ENCODE results near the gene CEP162.
"Not testable (repeated sequence)": the region's sequence is repeated elsewhere in the genome, so short reads cannot be mapped to it uniquely, and the experiment has no call there.

Gene CEP162

DNA sequence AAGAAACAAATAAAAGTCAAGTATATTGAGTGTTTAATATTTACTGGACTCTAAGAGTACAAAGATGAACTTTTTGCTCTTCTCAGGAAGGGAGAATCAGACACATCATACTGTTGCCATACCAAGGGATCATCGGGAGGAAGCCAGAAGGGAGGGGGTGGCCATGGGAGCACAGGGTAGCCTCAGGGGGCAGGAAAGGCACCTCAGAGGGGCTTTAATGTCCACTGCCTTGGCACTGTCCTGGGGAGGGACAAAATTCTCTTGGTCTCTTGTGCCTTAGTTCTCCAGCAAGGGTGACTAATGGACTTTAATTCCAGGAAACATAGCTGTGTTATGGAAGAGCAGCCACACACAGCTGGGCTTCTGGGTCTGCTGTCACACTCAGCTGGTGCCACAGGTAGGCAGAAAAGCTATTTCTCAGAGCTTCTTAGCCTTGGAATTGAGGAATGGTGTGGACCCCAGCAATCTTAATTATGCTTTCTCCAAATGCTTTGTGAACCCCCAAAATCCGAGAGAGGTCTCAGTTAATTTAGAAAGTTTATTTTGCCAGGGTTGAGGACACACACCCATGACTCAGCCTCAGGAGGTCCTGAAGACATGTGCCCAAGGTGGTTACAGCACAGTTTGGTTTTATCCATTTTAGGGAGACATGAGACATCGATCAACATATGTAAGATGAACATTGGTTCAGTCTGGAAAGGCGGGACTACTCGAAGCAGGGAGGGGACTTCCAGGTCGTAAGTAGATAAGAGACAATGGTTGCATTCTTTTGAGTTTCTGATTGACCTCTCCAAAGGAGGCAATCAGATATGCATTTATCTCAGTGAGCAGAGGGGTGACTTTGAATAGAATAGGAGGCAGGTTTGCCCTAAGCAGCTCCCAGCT, 140.7 kb downstream of the CEP162 start:
- no peak for DNase-seq

DNA sequence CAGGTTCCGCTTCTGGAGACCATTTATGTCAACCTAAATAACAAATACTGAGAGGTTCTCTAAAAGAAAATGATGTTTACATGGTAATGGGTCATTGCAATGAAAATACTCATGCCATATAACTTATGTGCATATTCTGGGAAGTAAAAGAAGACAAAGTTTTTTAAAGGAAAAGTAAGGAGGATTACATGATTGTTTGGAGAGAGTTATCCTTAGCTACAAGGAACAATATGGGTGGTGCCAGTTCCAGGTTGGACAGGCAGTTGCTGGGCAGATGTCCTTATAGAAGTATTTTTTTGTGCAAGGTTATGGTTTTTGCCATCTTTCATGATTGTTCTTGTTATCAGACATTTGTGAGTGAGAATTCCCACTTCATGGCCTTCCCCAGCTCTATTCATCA, 141.4 kb downstream of the CEP162 start:
- DNase-seq: no peak

DNA sequence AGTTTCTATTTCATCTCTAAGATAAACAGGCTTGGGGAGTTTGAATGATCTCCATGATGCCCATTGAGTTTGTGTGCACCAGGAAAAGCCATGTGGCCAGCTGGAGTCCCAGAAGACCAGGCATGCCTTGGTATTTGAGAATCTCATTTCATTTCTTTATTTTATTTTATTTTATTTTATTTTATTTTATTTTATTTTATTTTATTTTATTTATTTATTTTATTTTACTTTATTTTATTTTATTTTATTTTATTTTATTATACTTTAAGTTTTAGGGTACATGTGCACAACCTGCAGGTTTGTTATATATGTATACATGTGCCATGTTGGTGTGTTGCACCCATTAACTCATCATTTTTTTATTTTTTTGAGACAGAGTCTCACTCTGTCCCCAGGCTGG, 142.7 kb downstream of the CEP162 start:
- DNase-seq: not testable (repeated sequence)

DNA sequence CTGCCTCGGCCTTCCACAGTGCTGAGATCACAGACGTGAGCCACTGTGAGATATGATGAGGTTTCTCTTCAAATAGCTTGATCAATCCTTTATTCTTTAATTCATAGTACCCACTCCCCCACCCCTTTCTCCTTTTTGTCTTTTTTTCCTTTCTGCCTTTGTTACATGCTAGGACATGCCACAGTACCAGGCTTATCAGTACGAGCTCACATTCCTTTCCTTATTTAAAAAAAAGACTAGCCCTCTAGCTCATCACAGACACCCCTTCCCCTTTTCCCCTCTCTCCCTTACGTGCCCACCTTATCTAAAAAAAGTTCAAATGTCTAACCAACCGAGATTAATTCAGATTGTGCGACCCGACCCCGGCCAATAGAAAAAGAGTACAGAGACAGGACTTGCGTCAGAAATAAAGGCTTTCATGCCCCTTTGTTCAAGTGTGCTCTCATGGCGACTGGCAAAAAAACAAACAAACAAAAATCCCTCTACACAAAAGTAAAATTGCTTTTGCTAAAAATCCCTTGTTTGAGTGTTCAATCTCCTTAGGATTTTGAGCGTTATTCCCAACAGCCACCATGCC, 144.7 kb downstream of the CEP162 start:
- no peak for DNase-seq

DNA sequence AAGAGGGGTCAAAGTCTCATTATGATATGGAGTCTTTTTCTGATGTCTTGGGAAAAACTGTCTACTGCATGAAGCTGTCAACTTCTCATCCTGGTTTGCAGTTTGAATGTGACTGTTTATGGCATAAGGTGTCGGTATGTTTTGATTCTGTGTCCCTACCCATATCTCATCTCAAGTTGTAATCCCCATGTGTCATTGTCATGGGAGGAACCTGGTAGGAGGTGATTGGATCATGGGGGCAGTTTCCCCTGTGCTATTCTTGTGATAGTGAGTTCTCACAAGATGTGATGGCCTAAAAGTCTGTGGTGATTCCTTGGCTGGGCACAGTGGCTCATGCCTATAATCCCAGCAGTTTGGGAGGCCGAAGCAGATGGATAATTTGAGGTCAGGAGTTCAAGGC, 146.2 kb downstream of the CEP162 start:
- DNase-seq: no peak

DNA sequence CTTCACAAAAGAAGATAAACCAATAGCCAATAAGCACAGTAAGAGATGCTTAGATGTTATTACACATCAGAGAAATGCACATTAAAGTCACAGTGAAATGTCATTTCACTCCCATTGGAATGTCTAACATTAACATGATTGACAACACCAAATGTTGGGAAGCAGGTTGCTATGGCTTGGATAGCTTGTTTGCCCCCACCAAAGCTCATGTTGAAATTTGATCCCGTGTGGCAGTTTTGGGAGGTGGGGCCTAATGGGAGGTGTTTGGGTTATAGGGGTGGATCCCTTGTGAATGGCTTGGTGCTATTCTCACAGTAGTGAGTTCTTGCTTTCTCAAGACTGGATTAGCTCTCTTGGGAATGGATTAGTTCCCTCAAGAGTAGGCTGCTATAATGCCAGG, 149.1 kb downstream of the CEP162 start:
- DNase-seq: peak; percentile 28

DNA sequence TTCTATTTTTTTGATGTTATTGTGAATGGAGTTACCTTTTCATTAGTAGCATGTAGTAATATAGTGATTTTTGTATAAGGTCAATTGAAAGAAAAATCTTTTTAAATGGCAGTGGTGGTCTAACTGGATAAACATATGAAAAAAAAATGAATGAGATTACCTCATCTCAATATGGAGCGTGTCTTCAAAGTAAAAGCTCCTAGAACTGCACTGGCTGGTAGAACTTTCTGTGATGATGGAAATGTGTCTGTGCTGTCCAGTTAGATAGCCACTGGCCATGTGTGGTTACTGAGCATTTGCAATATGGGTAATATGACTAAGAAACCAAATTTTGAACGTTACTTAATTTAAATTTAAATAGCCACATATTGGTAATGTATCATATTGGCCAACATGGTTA, 149.8 kb downstream of the CEP162 start:
- no peak for DNase-seq

DNA sequence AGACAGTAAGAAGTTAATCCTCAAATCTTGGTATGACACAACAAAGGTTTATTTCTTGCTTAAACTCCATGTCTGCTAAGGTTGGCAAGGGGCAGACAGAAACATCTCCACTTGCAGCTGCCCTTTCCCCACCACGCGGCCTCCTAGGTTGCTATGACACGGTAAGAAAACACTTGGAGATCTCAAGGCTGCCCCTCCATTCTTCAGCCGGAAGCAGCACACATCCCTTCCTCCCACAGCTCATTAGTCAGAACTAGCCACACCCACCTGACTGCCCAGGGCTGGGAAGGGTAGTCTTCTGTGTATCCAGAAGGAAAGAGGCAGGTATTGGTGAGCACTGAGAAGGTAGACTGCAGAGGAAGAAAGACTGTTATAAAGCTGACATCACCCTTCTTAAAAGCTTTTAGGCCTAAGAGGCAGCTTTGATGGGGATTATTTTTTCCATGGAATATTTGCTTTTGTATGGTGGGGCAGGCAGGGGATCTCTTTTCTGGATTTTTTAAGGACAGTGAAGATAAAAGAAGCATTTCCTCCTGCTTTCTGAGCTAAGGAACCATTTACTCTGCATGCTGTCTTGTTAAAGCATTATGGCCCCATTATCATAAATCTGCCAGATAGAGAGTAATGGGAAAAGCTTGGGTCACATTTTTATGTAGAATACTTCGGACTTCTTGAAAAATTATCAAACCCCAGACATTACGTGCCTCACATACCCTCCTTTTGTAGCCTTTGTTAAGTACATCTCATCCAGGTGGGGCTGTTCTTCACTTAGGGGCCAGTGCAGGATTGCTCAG, 152.3 kb downstream of the CEP162 start:
- no peak for DNase-seq

All from NCI-H524 treated with DMSO at 0.1 percent for 48 hours (cell line).